Endothelial cell of umbilical vein (primary cell): ENCODE data around the gene LTBP1. TPM values are rescaled to one million over a fixed set of nuclear protein-coding genes. Genes with fewer than 3 reads are reported as not detected.

Source experiments
- BruUV-seq: library from RNA; stranded (reverse); fragments of 400-500 nt; replicated peaks from 2 replicates; lab custom pipeline; 2021; lab: Mats Ljungman, UMichigan
- CTCF ChIA-PET: fragments of 300-600, 350-600 bp; sonication (Branson Sonifier 250); formaldehyde crosslinking; loops from one replicate; lab custom pipeline; 2021; ENCODE audit warnings: antibody characterized with exemption, inconsistent platforms; lab: Charles Lee
- POLR2A ChIA-PET: fragments of 300-600, 350-600 bp; sonication (Branson Sonifier 250); formaldehyde crosslinking; loops from one replicate; lab custom pipeline; 2021; ENCODE audit warnings: antibody characterized with exemption, inconsistent platforms; lab: Charles Lee
- DNase-seq: peaks from one replicate; pipeline ENCODE4 v3.0.0-alpha.2; 2011; ENCODE audit warnings: low read depth, low spot score
- FAIRE-seq: peaks from 2 replicates; lab custom pipeline; 2011; peaks lifted over from hg19 to GRCh38; lab: Jason Lieb, UNC
- H2AFZ ChIP-seq: 2 replicates; pipeline ENCODE4 v1.6.0; 2012; ENCODE audit warnings: low read depth, low read length, control low read depth, inconsistent platforms
- H3K27ac ChIP-seq: 2 replicates; pipeline ENCODE4 v1.5.1; 2011; ENCODE audit warnings: low read depth, mild to moderate bottlenecking, control low read depth, low read length, moderate library complexity; ENCODE audit not compliant: insufficient read depth
- H3K27me3 ChIP-seq, 2 experiments: 2 replicates each; pipeline versions ENCODE4 v1.6.0 to v1.6.1; 2011; ENCODE audit warnings: low read length in 2 of 2, mixed read lengths in 1 of 2; ENCODE audit not compliant: control insufficient read depth in 2 of 2, insufficient read depth in 2 of 2
- H3K36me3 ChIP-seq, 2 experiments: 2 replicates in 1 of 2; 3 replicates in 1 of 2; pipeline ENCODE4 v1.5.1; 2011; ENCODE audit warnings: low read length in 2 of 2, mild to moderate bottlenecking in 1 of 2, moderate library complexity in 1 of 2; ENCODE audit not compliant: control insufficient read depth in 2 of 2, insufficient read depth in 2 of 2; ENCODE audit errors: extremely low read depth in 1 of 2
- H3K4me1 ChIP-seq: 3 replicates; pipeline ENCODE4 v1.5.1; 2011; ENCODE audit warnings: mild to moderate bottlenecking, low read length; ENCODE audit not compliant: control insufficient read depth, insufficient read depth; ENCODE audit errors: extremely low read depth
- H3K4me2 ChIP-seq: 2 replicates; pipeline ENCODE4 v1.6.1; 2011; ENCODE audit warnings: low read length, control low read depth, mixed read lengths; ENCODE audit not compliant: insufficient read depth
- H3K4me3 ChIP-seq, 3 experiments: fragments of 200-600 bp in 1 of 3; sonication (generic), shearing (Covaris generic) in 1 of 3; replicated peaks in 1 of 3; 2 replicates each; pipeline ENCODE4 v1.5.1; 2011 to 2016; ENCODE audit warnings: control low read depth in 3 of 3, low read length in 3 of 3, mild to moderate bottlenecking in 2 of 3, inconsistent platforms in 1 of 3, low read depth in 1 of 3, moderate library complexity in 1 of 3; ENCODE audit not compliant: insufficient read depth in 1 of 3
- H3K79me2 ChIP-seq: 2 replicates; pipeline ENCODE4 v1.6.0; 2012; ENCODE audit warnings: low read length, inconsistent platforms; ENCODE audit not compliant: control insufficient read depth, insufficient read depth
- H3K9ac ChIP-seq: replicated peaks from 2 replicates; pipeline ENCODE3; 2011; ENCODE audit warnings: low read length, control low read depth; ENCODE audit not compliant: insufficient read depth; ENCODE audit errors: extremely low read depth
- H3K9me1 ChIP-seq: replicated peaks from 3 replicates; pipeline ENCODE4 v1.6.0; 2011; ENCODE audit warnings: mild to moderate bottlenecking, low read length; ENCODE audit not compliant: control insufficient read depth, insufficient read depth; ENCODE audit errors: extremely low read depth
- H3K9me3 ChIP-seq: replicated peaks from 2 replicates; pipeline ENCODE4 v1.5.1; 2012; ENCODE audit warnings: low read length, inconsistent platforms; ENCODE audit not compliant: control insufficient read depth, insufficient read depth
- H4K20me1 ChIP-seq: replicated peaks from 2 replicates; pipeline ENCODE3; 2011; ENCODE audit warnings: mild to moderate bottlenecking, low read length; ENCODE audit not compliant: control insufficient read depth, insufficient read depth; ENCODE audit errors: extremely low read depth
- EZH2 ChIP-seq: IDR thresholded peaks from 2 replicates; pipeline ENCODE4 v1.6.1; 2012; ENCODE audit warnings: borderline replicate concordance, low read depth, mild to moderate bottlenecking, moderate library complexity, low read length, inconsistent platforms; ENCODE audit not compliant: severe bottlenecking
- FOS ChIP-seq: IDR thresholded peaks from 2 replicates; pipeline ENCODE4 v1.6.1; 2011; ENCODE audit warnings: mild to moderate bottlenecking, low read length, moderate library complexity, borderline replicate concordance; ENCODE audit not compliant: insufficient read depth
- GATA2 ChIP-seq: IDR thresholded peaks from 2 replicates; pipeline ENCODE4 v1.7.0; 2011; ENCODE audit warnings: low read depth, mild to moderate bottlenecking, moderate library complexity, mixed read lengths, low read length; ENCODE audit not compliant: insufficient read length, insufficient read depth
- JUN ChIP-seq: IDR thresholded peaks from 2 replicates; pipeline ENCODE4 v1.6.1; 2011; ENCODE audit warnings: borderline replicate concordance, low read depth; ENCODE audit not compliant: insufficient read length, insufficient read depth
- MYC ChIP-seq: IDR thresholded peaks from one replicate; pipeline ENCODE4 v1.6.1; 2011; ENCODE audit warnings: mild to moderate bottlenecking, low read depth, low read length
- POLR2A ChIP-seq: IDR thresholded peaks from 2 replicates; pipeline ENCODE4 v1.6.1; 2012; ENCODE audit warnings: low read depth, mild to moderate bottlenecking, control low read depth, low read length
- POLR2AphosphoS5 ChIP-seq: IDR thresholded peaks from 2 replicates; pipeline ENCODE4 v1.6.1; 2012; ENCODE audit warnings: low read depth, mild to moderate bottlenecking, control low read depth, low read length, moderate library complexity; ENCODE audit not compliant: insufficient read depth
- dilution Hi-C: fragments of 300-500 bp; cut with MboI; formaldehyde crosslinking; loops from one replicate; pipeline ENCODE4 v1.15.0; 2019; ENCODE audit warnings: low sequenced_read_pairs; ENCODE audit not compliant: extremely low pct_ligation_motif_present
- intact Hi-C: fragments of 100-400 bp; cut with micrococcal nuclease; formaldehyde crosslinking; loops from one replicate; pipeline ENCODE4 v1.10.0; 2022
- polyA plus RNA-seq, 4 experiments: library from polyadenylated mRNA; depleted of rRNA in 3 of 4; stranded (reverse) in 3 of 4; unstranded in 1 of 4; fragments of >200 nt; gene quantifications; 2 replicates each; pipeline versions ENCODE4 v1.2.1 to v1.2.3, GENCODE V29; 2011 to 2012; ENCODE audit warnings: missing spikeins in 1 of 4
- total RNA-seq: library from RNA; stranded (reverse); gene quantifications from 2 replicates; pipeline ENCODE4 v1.2.3, GENCODE V29; 2021
- TF ChIP-seq, protein P1 (sequence below): IDR thresholded peaks from 2 replicates; pipeline ENCODE4 v1.6.1; 2011; ENCODE audit not compliant: insufficient read depth, insufficient read length
- TF ChIP-seq, protein P2 (sequence below), 2 donors: IDR thresholded peaks; 1 replicate in 1 of 2; 2 replicates in 1 of 2; pipeline ENCODE4 v1.5.1; 2011; ENCODE audit warnings: low read length in 2 of 2, mild to moderate bottlenecking in 2 of 2, moderate library complexity in 2 of 2, control low read depth in 1 of 2, inconsistent platforms in 1 of 2, low read depth in 1 of 2; ENCODE audit not compliant: insufficient read depth in 1 of 2; ENCODE audit errors: extremely low read depth in 1 of 2

The LTBP1 gene
- total and polyA plus RNA-seq, 2 donors (not counting 3 experiments of a cell fraction or from before 2014, with no cell fraction given), result 57.4 to 68.2 TPM

DNA sequence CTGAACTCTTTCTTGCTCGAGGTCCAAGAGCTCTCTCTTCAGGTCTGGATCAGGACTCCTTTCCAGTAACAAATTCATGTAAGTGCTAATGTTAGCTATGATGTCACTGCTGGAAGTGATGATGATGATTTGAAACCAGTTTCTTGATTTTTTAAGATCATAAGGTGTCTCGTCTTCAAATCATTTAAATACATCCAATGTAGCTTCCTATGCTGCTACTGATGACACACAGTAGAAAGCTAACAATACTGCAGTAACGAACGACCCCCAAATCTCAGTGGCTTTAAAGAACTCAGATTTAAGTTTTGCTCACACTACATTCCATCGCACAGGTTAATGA, 13.0 kb upstream of the LTBP1 start:
- Histone ChIP-seq H3K9me3 (no peaks in the 10 kb centered on the region), H3K4me1 (no peaks in the 10 kb centered on the region), H3K36me3 (no peaks in the 10 kb centered on the region), H2AFZ (no peak overlapping the region), H3K27me3 (peaks cover 0 to 5% of the 10 kb centered on the region in 2 experiments), H3K4me3 (no peak overlapping the region), H3K79me2 (no peaks in the 10 kb centered on the region), H3K9ac (no peak overlapping the region), H3K27ac (no peak overlapping the region), H3K9me1 (no peaks in the 10 kb centered on the region), H3K4me2 (no peak overlapping the region), H4K20me1 (no peaks in the 10 kb centered on the region)
- FAIRE-seq, result no peak
- intact Hi-C loops, result no loop called here
- TF ChIP-seq, protein P1, sequence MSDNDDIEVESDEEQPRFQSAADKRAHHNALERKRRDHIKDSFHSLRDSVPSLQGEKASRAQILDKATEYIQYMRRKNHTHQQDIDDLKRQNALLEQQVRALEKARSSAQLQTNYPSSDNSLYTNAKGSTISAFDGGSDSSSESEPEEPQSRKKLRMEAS, result no peak
- TF ChIP-seq POLR2A, result no peak
- TF ChIP-seq POLR2AphosphoS5, result no peak
- no peak for TF ChIP-seq FOS
- TF ChIP-seq JUN, result no peak
- no peak for TF ChIP-seq EZH2
- TF ChIP-seq MYC, result no peak
- TF ChIP-seq, protein P2, sequence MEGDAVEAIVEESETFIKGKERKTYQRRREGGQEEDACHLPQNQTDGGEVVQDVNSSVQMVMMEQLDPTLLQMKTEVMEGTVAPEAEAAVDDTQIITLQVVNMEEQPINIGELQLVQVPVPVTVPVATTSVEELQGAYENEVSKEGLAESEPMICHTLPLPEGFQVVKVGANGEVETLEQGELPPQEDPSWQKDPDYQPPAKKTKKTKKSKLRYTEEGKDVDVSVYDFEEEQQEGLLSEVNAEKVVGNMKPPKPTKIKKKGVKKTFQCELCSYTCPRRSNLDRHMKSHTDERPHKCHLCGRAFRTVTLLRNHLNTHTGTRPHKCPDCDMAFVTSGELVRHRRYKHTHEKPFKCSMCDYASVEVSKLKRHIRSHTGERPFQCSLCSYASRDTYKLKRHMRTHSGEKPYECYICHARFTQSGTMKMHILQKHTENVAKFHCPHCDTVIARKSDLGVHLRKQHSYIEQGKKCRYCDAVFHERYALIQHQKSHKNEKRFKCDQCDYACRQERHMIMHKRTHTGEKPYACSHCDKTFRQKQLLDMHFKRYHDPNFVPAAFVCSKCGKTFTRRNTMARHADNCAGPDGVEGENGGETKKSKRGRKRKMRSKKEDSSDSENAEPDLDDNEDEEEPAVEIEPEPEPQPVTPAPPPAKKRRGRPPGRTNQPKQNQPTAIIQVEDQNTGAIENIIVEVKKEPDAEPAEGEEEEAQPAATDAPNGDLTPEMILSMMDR (IDR thresholded peaks at IDR 0.05; ENCODE audit: extremely low read depth in 1 of 2, insufficient read depth in 1 of 2, low read depth in 1 of 2, low read length in 2 of 2), result no peak
- TF ChIP-seq GATA2, result no peak
- dilution Hi-C loops, result no loop called here
- BruUV-seq, result no TSS peak
- CTCF ChIA-PET, result interaction anchor here (1.0 to 1.7 kb wide), 5 partner anchors 9 to 81 kb away, joined by 3 to 4 read pairs (median 3); no protein-coding TSS in a partner anchor
- POLR2A ChIA-PET, result no interaction called here
- no peak for DNase-seq
